Spleen (tissue), 11 donors: ENCODE data around the gene NPR2. TPM values are rescaled to one million over a fixed set of nuclear protein-coding genes. Genes with fewer than 3 reads are reported as not detected.

ENCODE experiments used
- DNase-seq: peaks from one replicate; pipeline ENCODE4 v3.0.0-alpha.2; 2020
- H3K27ac ChIP-seq, 8 donors: fragments of 200-600 bp; sonication (generic) in 7 of 8; 1 replicate in 4 of 8; 2 replicates in 4 of 8; pipeline versions ENCODE4 v1.5.0 to v1.8.0; 2016 to 2021; ENCODE audit warnings: inconsistent platforms in 4 of 8, mild to moderate bottlenecking in 4 of 8, moderate library complexity in 1 of 8
- H3K27me3 ChIP-seq, 7 donors: fragments of 200-600 bp; sonication (generic) in 6 of 7; replicated peaks in 1 of 7; 1 replicate in 4 of 7; 2 replicates in 3 of 7; pipeline versions ENCODE4 v1.5.0 to v1.8.0; 2016 to 2021; ENCODE audit warnings: inconsistent platforms in 3 of 7, mild to moderate bottlenecking in 1 of 7
- H3K36me3 ChIP-seq, 6 donors: fragments of 200-600 bp; sonication (generic) in 5 of 6; 1 replicate in 4 of 6; 2 replicates in 2 of 6; pipeline versions ENCODE4 v1.5.0 to v1.8.0; 2016 to 2021; ENCODE audit warnings: inconsistent platforms in 2 of 6
- H3K4me1 ChIP-seq, 6 donors: fragments of 200-600 bp; sonication (generic) in 5 of 6; 1 replicate in 3 of 6; 2 replicates in 3 of 6; pipeline versions ENCODE4 v1.5.0 to v1.8.0; 2016 to 2021; ENCODE audit warnings: inconsistent platforms in 3 of 6
- H3K4me3 ChIP-seq, 8 donors: fragments of 200-600 bp; sonication (generic) in 7 of 8; 1 replicate in 4 of 8; 2 replicates in 4 of 8; pipeline versions ENCODE4 v1.5.0 to v1.8.0; 2016 to 2021; ENCODE audit warnings: inconsistent platforms in 4 of 8, mild to moderate bottlenecking in 4 of 8, moderate library complexity in 2 of 8
- H3K9me3 ChIP-seq, 8 donors: fragments of 200-600 bp; sonication (generic) in 7 of 8; 1 replicate in 4 of 8; 2 replicates in 4 of 8; pipeline versions ENCODE4 v1.5.0 to v1.8.0; 2016 to 2021; ENCODE audit warnings: inconsistent platforms in 4 of 8
- POLR2A ChIP-seq, 3 donors: fragments of 450-650 bp; IDR thresholded peaks; one replicate each; pipeline ENCODE4 v1.5.1; 2017; ENCODE audit warnings: antibody characterized with exemption in 3 of 3, mild to moderate bottlenecking in 1 of 3
- POLR2AphosphoS5 ChIP-seq, 3 donors: sonication (generic); formaldehyde crosslinking; IDR thresholded peaks; one replicate each; pipeline ENCODE4 v1.5.1; 2017; ENCODE audit warnings: antibody characterized with exemption in 3 of 3
- WGBS, 5 donors: extraction: QIAGEN DNeasy Blood & Tissue Kit in 3 of 5; methylation state at CpG; one replicate each; pipeline versions ENCODE4 v1.1.5 to v1.1.7; 2013 to 2018; 5-methylcytosine and 5-hydroxymethylcytosine counted together
- intact Hi-C: fragments of 100-400 bp; cut with DNase I; formaldehyde crosslinking; loops from one replicate; pipeline ENCODE4 v1.15.0; 2023; ENCODE audit warnings: low total_unique reads
- polyA plus RNA-seq, 3 donors: library from polyadenylated mRNA; stranded (reverse); fragments of 200-250 nt; gene quantifications; one replicate each; pipeline ENCODE4 v1.2.1, GENCODE V29; 2013
- total RNA-seq, 7 donors: library from RNA; depleted of rRNA in 3 of 7; stranded (reverse); fragments of >200 nt in 3 of 7; fragmentation: NEBNext Ultra II Directional in 4 of 7; extraction: Animal tissue kit (Norgen Biotek cat#: 25700) in 4 of 7; gene quantifications; one replicate each; pipeline versions ENCODE4 v1.1.0 to v1.2.1, GENCODE V29; 2016 to 2021
- TF ChIP-seq, protein P1 (sequence below), 11 experiments: fragments of 200-600 bp in 7 of 11; fragments of 450-650 bp in 4 of 11; sonication (generic) in 4 of 11; IDR thresholded peaks in 8 of 11; conservative IDR thresholded peaks in 3 of 11; 1 replicate in 7 of 11; 2 replicates in 4 of 11; pipeline versions ENCODE4 v1.4.0 to v1.8.0; 2016 to 2021; ENCODE audit warnings: antibody characterized with exemption in 11 of 11, inconsistent platforms in 4 of 11, mild to moderate bottlenecking in 1 of 11
- donor health status: healthy with polysubstance abuse.
- donor health status: DM: no; HTN: no; CAD: no; lungs with moderate emphysema.
- donor health status: DM: no; HTN: no; CAD: no.
- donor health status: Bipolar disorder and iron deficiency.
- donor health status: healthy.
- donor health status: DM: no; HTN: no; CAD: no.
- donor health status: DM: yes; HTN: yes; CAD: no.

Gene NPR2
- total and polyA plus RNA-seq, 10 donors = 5.8 to 17.1 (median 7.5) TPM

DNA sequence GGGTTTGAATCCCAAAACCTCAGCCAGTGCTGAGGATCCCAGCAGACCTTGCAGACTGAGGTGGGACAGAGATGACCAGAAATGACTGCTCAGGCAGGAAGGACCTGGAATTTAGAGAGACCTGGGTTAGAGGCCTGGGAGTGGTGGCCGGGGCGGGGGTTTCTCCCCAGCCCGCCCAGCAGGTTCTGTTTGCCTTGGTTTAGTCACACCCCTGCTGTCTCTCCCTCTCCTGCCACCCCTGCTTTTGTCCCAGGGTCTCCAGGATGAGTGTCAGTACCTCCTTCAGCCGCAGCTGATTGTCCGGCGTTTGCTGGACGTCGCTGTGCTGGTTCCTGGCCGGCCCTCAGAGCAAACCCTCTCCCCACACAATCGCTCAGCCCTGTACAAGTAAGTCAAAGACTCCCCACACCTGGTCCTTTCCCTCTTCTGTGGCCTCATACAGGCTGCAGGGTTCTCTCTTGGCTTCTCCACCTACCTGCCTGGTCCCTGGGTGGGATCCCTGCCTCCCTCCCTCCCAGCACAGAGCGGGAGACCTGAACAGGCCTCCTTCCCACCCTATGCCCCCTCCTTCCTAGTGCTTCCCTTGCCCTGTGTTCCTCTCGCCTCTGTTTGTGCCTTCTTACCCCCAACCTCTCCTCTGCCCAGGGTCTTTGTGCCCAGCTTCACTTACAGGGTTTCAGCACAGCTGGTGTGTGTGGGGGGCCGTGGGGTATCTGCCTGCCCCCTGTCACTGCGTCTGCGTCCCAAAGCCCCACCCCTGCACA, 49.7 kb downstream of the NPR2 start:
- Histone ChIP-seq H3K4me1 (peaks cover 18 to 52% (median 38%) of the 10 kb centered on the region in 6 donors), H3K27ac (no peak overlapping the region), H3K4me3 (no peak overlapping the region), H3K9me3 (no peaks in the 10 kb centered on the region), H3K27me3 (peaks cover 0 to 24% (median 0%) of the 10 kb centered on the region in 7 donors), H3K36me3 (no peaks in the 10 kb centered on the region)
- 93 to 99% (median 96%) methylated on average over 15 of the region's 15 CpGs for WGBS, 5 donors
- intact Hi-C loops = loop anchor here (10.0 kb wide), 1 partner anchor 54 kb away; no protein-coding TSS in a partner anchor
- DNase-seq = peak; percentile 62
- TF ChIP-seq, protein P1, sequence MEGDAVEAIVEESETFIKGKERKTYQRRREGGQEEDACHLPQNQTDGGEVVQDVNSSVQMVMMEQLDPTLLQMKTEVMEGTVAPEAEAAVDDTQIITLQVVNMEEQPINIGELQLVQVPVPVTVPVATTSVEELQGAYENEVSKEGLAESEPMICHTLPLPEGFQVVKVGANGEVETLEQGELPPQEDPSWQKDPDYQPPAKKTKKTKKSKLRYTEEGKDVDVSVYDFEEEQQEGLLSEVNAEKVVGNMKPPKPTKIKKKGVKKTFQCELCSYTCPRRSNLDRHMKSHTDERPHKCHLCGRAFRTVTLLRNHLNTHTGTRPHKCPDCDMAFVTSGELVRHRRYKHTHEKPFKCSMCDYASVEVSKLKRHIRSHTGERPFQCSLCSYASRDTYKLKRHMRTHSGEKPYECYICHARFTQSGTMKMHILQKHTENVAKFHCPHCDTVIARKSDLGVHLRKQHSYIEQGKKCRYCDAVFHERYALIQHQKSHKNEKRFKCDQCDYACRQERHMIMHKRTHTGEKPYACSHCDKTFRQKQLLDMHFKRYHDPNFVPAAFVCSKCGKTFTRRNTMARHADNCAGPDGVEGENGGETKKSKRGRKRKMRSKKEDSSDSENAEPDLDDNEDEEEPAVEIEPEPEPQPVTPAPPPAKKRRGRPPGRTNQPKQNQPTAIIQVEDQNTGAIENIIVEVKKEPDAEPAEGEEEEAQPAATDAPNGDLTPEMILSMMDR (IDR thresholded peaks at IDR 0.05 in 8 of 11, conservative IDR thresholded peaks at IDR 0.05 in 3 of 11) = no peak
- no peak for TF ChIP-seq POLR2AphosphoS5 (IDR thresholded peaks at IDR 0.05)
- no peak for TF ChIP-seq POLR2A (IDR thresholded peaks at IDR 0.05)

GRCh38 chr9:35841645-35841900, 50.2 kb downstream of the NPR2 start:
- peaks cover 0 to 30% (median 0%) of the 10 kb centered on the region in 7 donors for H3K27me3 ChIP-seq
- H3K4me3 ChIP-seq = no peak overlapping the region
- intact Hi-C loops = loop anchor here (10.0 kb wide), 1 partner anchor 53 kb away; no protein-coding TSS in a partner anchor
- H3K9me3 ChIP-seq = no peaks in the 10 kb centered on the region
- no peak for TF ChIP-seq POLR2A (IDR thresholded peaks at IDR 0.05)
- TF ChIP-seq, protein P1 (IDR thresholded peaks at IDR 0.05 in 8 of 11, conservative IDR thresholded peaks at IDR 0.05 in 3 of 11) = no peak
- peaks cover 18 to 57% (median 42%) of the 10 kb centered on the region in 6 donors for H3K4me1 ChIP-seq
- H3K36me3 ChIP-seq = peaks cover 0 to 3% (median 0%) of the 10 kb centered on the region in 6 donors
- no peak overlapping the region for H3K27ac ChIP-seq
- 77 to 95% (median 82%) methylated on average over 5 of the region's 5 CpGs for WGBS, 5 donors
- DNase-seq = no peak

DNA sequence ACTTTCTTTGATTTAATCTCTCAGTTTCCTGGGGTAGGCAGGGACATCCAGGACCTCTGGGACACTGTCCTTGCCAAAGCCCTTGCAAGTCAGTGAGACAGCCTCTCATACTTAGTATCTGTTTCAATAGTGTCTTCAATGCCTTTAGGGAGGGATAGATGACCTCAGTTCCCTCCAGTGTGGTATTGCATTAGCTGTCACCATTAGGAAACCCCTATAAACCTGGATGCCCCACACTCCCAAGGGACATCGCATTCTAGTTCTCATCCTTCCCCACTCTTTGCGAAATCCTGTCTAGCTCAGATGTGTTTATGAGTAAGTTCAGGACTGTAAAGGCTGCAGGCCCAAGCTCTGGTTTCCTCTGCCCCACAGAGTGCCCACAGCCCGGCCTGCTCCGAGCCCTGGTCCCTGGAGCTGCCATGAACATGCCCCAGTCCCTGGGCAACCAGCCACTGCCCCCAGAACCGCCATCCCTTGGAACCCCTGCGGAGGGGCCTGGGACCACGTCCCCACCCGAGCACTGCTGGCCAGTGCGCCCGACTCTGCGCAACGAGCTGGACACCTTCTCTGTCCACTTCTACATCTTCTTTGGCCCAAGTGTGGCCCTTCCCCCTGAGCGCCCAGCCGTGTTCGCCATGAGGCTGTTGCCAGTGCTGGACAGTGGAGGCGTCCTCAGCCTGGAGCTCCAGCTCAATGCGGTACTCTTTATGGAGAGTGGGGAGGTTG, 50.8 kb downstream of the NPR2 start:
- H3K4me3 ChIP-seq = no peak overlapping the region
- DNase-seq = peak; percentile 69
- WGBS, 5 donors = 91 to 96% (median 92%) methylated on average over 14 to 17 of the region's 17 CpGs
- peaks cover 20 to 64% (median 48%) of the 10 kb centered on the region in 6 donors for H3K4me1 ChIP-seq
- H3K9me3 ChIP-seq = no peaks in the 10 kb centered on the region
- peaks cover 0 to 9% (median 0%) of the 10 kb centered on the region in 6 donors for H3K36me3 ChIP-seq
- intact Hi-C loops = loop anchor here (10.0 kb wide), 1 partner anchor 53 kb away; no protein-coding TSS in a partner anchor
- TF ChIP-seq, protein P1 (IDR thresholded peaks at IDR 0.05 in 8 of 11, conservative IDR thresholded peaks at IDR 0.05 in 3 of 11) = no peak
- TF ChIP-seq POLR2A (IDR thresholded peaks at IDR 0.05) (no peak), POLR2AphosphoS5 (IDR thresholded peaks at IDR 0.05) (no peak)
- H3K27ac ChIP-seq = no peak overlapping the region
- H3K27me3 ChIP-seq = peaks cover 0 to 32% (median 0%) of the 10 kb centered on the region in 7 donors

DNA sequence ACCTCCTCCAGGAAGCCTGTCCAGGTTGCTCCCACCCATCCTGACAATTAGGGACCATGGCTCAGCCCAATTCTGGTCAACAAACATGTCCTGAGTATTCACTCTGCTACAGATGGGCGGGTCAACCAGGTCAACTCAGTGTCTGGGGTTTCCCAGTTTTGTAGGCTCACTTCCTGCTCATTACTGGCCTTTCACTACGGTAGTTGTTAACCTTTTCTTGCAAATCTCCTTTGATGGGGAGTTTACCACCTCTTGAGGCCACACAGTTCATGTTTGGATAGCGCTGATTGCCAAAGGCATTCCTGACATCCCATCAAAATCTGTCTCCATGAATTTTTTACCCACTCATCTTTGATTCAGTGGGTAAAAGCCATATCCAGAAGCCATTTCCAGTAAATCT, 51.4 kb downstream of the NPR2 start:
- Histone ChIP-seq H3K4me3 (no peak overlapping the region), H3K36me3 (peaks cover 0 to 13% (median 0%) of the 10 kb centered on the region in 6 donors), H3K4me1 (peaks cover 25 to 70% (median 55%) of the 10 kb centered on the region in 6 donors), H3K27me3 (peaks cover 0 to 32% (median 0%) of the 10 kb centered on the region in 7 donors), H3K9me3 (no peaks in the 10 kb centered on the region), H3K27ac (no peak overlapping the region)
- intact Hi-C loops = loop anchor here (10.0 kb wide), 1 partner anchor 52 kb away; no protein-coding TSS in a partner anchor
- WGBS, 5 donors = 52 to 78% (median 71%) methylated on average over 3 of the region's 3 CpGs
- TF ChIP-seq, protein P1 (IDR thresholded peaks at IDR 0.05 in 8 of 11, conservative IDR thresholded peaks at IDR 0.05 in 3 of 11) = no peak
- no peak for TF ChIP-seq POLR2AphosphoS5 (IDR thresholded peaks at IDR 0.05)
- TF ChIP-seq POLR2A (IDR thresholded peaks at IDR 0.05) = no peak
- DNase-seq = no peak
